GM10847 (cell line): Measurements from ENCODE around the gene TMEM200A.

Source experiments
- POLR2A ChIP-seq: IDR thresholded peaks from 2 replicates; pipeline ENCODE4 v1.6.1; 2011; ENCODE audit not compliant: insufficient read length; ENCODE audit errors: extremely low read depth

Gene TMEM200A

GRCh38 chr6:130365166-130366106, at the start of gene TMEM200A:
TSS of gene TMEM200A (plus strand) at chr6:130366017. CDS start at chr6:130440423, 74,406 bp downstream.
- TF ChIP-seq POLR2A, result no peak

- no peak for TF ChIP-seq POLR2A
Observed at GRCh38 chr6:130320908-130321307, 44.9 kb upstream of the TMEM200A start.

DNA sequence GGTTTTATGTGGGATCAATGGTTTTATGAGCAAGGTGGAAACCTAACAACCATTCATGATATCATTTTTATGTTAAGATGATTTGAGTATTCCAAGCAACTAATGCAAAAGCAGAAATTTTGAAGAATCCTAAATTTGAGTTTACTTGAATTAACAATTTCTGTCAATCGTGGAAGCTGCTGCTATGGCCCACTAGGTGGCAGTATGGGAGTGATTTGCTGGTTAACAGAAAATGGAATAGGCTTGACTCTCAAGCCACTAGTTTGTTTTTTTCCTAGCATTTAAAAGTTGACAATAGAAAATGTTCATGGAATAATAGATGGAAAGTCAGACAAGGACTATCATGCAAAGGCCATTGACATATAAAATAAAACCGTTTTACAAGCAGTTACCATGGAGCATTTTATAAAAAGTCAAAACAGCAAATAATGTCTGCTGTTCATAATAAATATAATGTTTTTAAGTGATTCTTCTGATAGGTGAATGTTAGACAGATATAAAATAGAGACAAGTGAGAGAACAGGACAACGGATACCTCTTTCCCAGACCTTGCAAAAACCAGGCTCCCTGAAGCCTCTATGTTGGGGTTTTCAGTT, 43.0 kb upstream of the TMEM200A start:
- no peak for TF ChIP-seq POLR2A

GRCh38 chr6:130324657-130325056, 41.2 kb upstream of the TMEM200A start:
- no peak for TF ChIP-seq POLR2A

DNA sequence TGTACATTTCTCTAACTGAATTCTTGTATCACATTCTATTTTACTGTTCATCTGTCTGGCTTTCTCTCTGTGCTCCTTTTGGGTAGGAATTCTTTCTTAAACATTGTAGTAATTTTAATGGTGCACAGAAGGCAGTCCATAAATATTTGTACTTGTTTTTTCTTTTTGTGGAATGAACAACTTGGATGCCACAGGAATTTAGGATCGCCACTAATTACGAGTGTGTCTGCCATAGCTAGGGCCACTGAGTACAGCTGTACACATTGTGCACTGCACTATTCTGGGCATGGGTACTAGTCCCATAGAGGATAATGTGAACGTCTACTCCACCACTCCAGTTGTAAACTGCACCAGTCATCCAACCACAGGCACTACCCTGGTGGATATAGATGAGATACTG, 39.3 kb upstream of the TMEM200A start:
- TF ChIP-seq POLR2A, result no peak

GRCh38 chr6:130337534-130337933, 28.3 kb upstream of the TMEM200A start:
- no peak for TF ChIP-seq POLR2A

DNA sequence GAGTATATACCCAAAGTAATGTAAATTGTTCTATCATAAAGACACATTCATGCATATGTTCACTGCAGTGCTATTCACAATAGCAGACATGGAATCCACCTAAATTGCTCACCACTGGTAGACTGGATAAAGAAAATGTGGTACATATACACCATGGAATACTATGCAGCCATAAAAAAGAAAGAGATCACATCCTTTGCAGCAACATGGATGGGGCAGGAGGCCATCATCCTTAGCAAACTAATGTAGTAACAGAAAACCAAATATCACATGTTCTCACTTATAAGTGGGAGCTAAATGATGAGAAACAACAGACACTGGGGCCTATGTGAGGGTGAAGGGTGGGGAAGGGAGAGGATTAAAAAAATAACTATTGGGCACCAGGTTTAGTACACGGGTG, 11.5 kb upstream of the TMEM200A start:
- no peak for TF ChIP-seq POLR2A

DNA sequence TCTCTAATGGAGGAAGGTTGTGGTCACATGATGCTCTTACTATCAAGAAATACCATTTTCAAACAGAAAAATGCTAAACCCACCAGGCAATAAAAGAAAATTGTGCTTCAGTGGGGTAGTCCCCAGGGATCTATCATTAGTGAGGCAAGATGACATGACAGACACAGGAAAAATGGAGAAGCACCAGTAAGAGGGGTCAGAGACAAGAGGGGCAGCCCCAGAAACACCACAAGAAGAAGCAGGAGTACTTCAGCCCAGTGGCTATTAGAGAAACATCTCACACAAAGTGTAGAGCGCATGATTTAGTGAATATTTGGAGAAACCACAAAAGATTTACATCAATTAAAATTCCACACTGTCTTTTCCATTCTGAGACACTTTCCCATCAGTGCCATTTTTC, 10.2 kb upstream of the TMEM200A start:
- TF ChIP-seq POLR2A, result no peak

DNA sequence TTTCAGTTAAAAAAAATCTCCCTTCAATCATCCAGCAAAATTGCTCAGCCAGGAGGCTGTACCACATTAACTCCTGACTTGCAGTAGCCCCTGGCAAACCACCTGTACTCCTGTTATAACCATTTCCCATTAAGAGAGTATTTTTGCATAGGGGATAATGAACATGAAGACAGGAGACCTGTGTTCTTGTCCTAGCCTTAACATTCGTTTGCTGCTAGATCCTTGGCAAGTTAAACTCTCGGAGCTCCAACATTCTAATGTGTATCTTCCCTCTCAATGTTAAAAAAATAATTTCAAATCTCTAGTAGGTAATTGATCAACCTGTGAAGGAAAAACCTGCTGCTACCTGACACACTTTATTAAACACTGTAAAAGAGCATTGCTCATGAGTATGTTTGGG, 8.4 kb upstream of the TMEM200A start:
- TF ChIP-seq POLR2A, result no peak

DNA sequence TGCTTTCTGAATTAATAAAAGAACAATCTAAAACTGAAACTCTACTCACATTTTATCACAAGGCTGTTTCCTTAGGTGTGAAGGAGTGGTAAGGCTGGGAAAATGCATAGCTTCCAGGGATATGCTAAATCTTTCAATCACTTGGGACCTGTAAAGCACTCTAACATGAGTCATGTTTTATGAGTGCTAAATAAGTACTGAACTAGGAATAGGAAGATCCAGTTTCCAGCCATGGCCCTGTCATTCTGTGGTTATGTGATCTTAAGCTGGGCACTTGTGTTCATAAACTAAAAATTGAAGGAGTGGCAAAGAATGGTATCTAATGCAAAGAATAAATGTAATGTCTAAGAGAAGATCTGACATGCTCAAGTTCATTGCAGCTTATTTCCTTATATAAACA, 6.1 kb upstream of the TMEM200A start:
- TF ChIP-seq POLR2A, result no peak

DNA sequence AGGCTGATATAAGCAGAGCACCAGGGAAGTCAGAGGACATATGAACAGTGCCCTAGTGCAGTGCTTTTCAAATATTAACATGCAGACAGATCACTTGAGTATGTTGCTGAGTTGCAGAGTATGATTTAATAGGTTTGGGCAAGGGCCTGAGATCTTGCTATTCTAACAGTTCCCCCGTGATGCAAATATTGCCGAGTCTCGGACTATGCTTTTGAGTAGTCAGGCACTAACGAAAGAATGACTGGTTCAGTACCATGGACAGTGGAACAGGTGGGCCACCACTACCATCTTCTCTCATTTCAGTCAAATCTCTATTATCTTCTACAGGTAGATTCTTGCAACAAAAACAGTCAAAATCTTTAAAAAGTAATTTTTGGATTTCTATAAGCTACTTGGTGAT, 3.7 kb upstream of the TMEM200A start:
- no peak for TF ChIP-seq POLR2A

- no peak for TF ChIP-seq POLR2A
Observed at GRCh38 chr6:130364224-130364780, 1.5 kb upstream of the TMEM200A start.

DNA sequence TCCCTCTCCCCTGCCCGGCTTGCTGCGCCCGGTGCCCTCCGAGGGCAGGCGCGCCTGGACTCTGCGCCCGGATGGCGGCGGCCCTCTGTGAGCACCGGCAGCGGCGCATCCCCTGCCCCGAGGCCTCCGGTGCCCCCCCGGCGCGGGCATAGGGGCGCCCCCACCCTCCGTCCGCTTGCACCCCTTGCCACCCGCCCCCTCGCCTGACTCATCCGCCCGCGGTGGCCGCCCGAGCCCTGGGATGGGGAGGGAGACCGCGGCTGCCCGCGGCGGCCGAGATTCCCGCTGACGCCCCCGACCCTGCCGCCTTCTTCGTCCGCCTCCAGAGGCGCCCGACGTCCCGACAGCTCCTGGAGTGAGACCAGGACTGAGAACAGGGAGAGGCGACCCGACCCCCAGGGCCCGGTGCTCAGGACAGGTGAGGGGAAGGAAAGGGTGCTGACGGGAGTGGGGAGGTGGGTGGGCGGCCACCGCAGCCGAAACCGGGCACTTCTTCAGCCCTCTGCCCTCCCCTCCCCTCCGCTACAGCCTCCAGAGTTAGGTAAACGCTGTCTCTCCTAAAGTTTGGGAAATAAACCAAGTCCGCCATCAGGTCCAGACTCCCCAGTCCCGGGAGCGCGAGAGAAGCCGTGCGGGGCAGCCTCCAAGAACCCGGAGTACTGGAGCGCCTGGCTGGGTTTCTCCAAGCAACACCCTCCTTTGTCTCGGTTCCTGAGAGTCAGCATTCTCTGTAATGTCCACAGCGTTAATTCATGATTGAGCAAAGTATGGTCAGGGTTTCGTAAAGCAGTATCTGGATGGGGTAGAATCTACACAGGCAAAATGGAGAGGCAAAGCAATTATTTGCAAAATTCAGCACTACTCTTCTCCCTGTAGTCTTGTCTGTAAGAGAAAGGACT, 539 bp downstream of the TMEM200A start:
- TF ChIP-seq POLR2A, result no peak

DNA sequence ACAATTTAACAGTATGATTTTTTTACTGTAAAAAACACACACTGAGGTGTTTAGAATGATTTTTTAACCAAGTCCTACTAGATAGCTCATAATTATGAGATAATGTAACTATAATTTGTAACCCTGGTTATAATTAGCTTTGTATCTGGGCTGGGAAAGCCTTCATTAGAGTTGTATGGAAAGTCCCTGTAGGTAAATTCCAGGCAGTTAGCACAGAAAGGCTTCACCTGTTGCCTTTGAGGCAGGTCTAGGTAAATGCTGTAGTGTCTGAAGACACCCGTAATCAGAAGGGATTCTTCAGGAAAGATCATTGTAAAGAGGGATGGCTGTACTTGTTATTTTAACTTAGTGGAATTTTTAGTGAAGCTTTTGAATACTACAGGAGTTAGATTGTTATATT, 1.9 kb downstream of the TMEM200A start:
- TF ChIP-seq POLR2A, result no peak

DNA sequence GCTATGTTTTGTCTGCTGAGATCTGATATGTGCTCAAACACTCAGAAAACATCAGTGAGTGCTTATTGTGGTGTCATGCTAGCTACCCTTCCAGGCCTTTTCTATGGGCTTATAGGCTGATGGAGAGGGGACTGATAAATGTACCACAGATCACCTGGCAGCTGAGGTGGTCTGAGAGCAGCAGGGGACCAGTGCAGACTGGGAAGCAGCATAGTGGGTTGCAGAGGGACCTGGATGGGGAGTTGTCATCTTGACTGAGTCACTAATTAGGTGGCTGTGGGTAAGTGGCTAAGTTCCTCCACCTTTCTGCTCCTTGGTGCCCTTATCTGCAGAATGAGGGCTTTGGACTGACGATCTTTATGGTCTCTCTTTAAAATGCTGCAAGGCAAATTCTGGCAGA, 2.8 kb downstream of the TMEM200A start:
- no peak for TF ChIP-seq POLR2A
